ENCODE data around the gene FBXO42.

Gene FBXO42

GRCh38 chr1:16241221-16241708 lies 111.0 kb downstream of the FBXO42 start:
- no peak for DNase-seq (ENCODE audit: extremely low spot score)
- ChIA-PET CTCF (no interaction called here), POLR2A (no interaction called here)
- no peak for TF ChIP-seq ZNF384 (IDR thresholded peaks at IDR 0.05)
- TF ChIP-seq PKNOX1 (IDR thresholded peaks at IDR 0.05) = no peak
- no peak for TF ChIP-seq CTBP1 (IDR thresholded peaks at IDR 0.05; ENCODE audit: borderline replicate concordance)
- no peak for TF ChIP-seq FOXM1 (IDR thresholded peaks at IDR 0.05; ENCODE audit: borderline replicate concordance)
- no peak for TF ChIP-seq NFRKB (IDR thresholded peaks at IDR 0.05)
- no peak for TF ChIP-seq LEF1 (IDR thresholded peaks at IDR 0.05; ENCODE audit: borderline replicate concordance)
- no peak for TF ChIP-seq FOXA1 (IDR thresholded peaks at IDR 0.05)
- TF ChIP-seq ELF4 (IDR thresholded peaks at IDR 0.05) = no peak
- TF ChIP-seq TARDBP (IDR thresholded peaks at IDR 0.05) = no peak
- no peak for TF ChIP-seq FOXK2 (IDR thresholded peaks at IDR 0.05)
- TF ChIP-seq L3MBTL2 (conservative IDR thresholded peaks at IDR 0.05) = no peak
- TF ChIP-seq SUZ12 (IDR thresholded peaks at IDR 0.05) = no peak
- no peak for TF ChIP-seq SP1 (IDR thresholded peaks at IDR 0.05)
- no peak for TF ChIP-seq HDGF (IDR thresholded peaks at IDR 0.05; ENCODE audit: borderline replicate concordance)

GRCh38 chr1:16239972-16240491 lies 112.2 kb downstream of the FBXO42 start:
- TF ChIP-seq ELF4 (IDR thresholded peaks at IDR 0.05) (no peak), LEF1 (IDR thresholded peaks at IDR 0.05; ENCODE audit: borderline replicate concordance) (no peak), NFRKB (IDR thresholded peaks at IDR 0.05) (no peak), HDGF (IDR thresholded peaks at IDR 0.05; ENCODE audit: borderline replicate concordance) (no peak), SUZ12 (IDR thresholded peaks at IDR 0.05) (no peak), BHLHE40 (IDR thresholded peaks at IDR 0.05; ENCODE audit: borderline replicate concordance) (no peak), FOXK2 (IDR thresholded peaks at IDR 0.05) (no peak), PKNOX1 (IDR thresholded peaks at IDR 0.05) (no peak), FOXM1 (IDR thresholded peaks at IDR 0.05; ENCODE audit: borderline replicate concordance) (no peak), SP1 (IDR thresholded peaks at IDR 0.05) (no peak), ARNT (IDR thresholded peaks at IDR 0.05) (no peak), L3MBTL2 (conservative IDR thresholded peaks at IDR 0.05) (no peak), TARDBP (IDR thresholded peaks at IDR 0.05) (no peak), FOXA1 (IDR thresholded peaks at IDR 0.05) (no peak), CTBP1 (IDR thresholded peaks at IDR 0.05; ENCODE audit: borderline replicate concordance) (no peak)
- DNase-seq (ENCODE audit: extremely low spot score) = no peak
- ChIA-PET CTCF (no interaction called here), POLR2A (no interaction called here)

- POLR2A ChIA-PET = interaction anchor here (0.9 to 1.8 kb wide), 7 partner anchors 8 to 165 kb away, joined by 3 to 7 read pairs (median 5); no protein-coding TSS in a partner anchor
- DNase-seq (ENCODE audit: extremely low spot score) = no peak
- CTCF ChIA-PET = interaction anchor here (1.0 to 1.2 kb wide), 2 partner anchors 49 to 155 kb away, joined by 3 read pairs; no protein-coding TSS in a partner anchor
- TF ChIP-seq CTBP1 (IDR thresholded peaks at IDR 0.05; ENCODE audit: borderline replicate concordance) = no peak
- TF ChIP-seq ZNF384 (IDR thresholded peaks at IDR 0.05) = no peak
- no peak for TF ChIP-seq PKNOX1 (IDR thresholded peaks at IDR 0.05)
- no peak for TF ChIP-seq TARDBP (IDR thresholded peaks at IDR 0.05)
- no peak for TF ChIP-seq FOXK2 (IDR thresholded peaks at IDR 0.05)
- TF ChIP-seq LEF1 (IDR thresholded peaks at IDR 0.05; ENCODE audit: borderline replicate concordance) = no peak
- TF ChIP-seq HDGF (IDR thresholded peaks at IDR 0.05; ENCODE audit: borderline replicate concordance) = no peak
- TF ChIP-seq L3MBTL2 (conservative IDR thresholded peaks at IDR 0.05) = no peak
- no peak for TF ChIP-seq ELF4 (IDR thresholded peaks at IDR 0.05)
- TF ChIP-seq FOXA1 (IDR thresholded peaks at IDR 0.05) = no peak
- no peak for TF ChIP-seq BHLHE40 (IDR thresholded peaks at IDR 0.05; ENCODE audit: borderline replicate concordance)
- no peak for TF ChIP-seq SP1 (IDR thresholded peaks at IDR 0.05)
- TF ChIP-seq SUZ12 (IDR thresholded peaks at IDR 0.05) = no peak
- TF ChIP-seq ARNT (IDR thresholded peaks at IDR 0.05) = no peak
- no peak for TF ChIP-seq NFRKB (IDR thresholded peaks at IDR 0.05)
- TF ChIP-seq FOXM1 (IDR thresholded peaks at IDR 0.05; ENCODE audit: borderline replicate concordance) = no peak
Measured at GRCh38 chr1:16237343-16237830, 114.9 kb downstream of the FBXO42 start.

GRCh38 chr1:16236511-16237342 lies 115.6 kb downstream of the FBXO42 start, which contains the start of gene CPLANE2:
Gene CPLANE2 (minus strand): TSS chr1:16237183. CDS start chr1:16236742, 441 bp downstream.
- ChIA-PET CTCF (interaction anchor here (0.6 to 1.2 kb wide), 3 partner anchors 48 to 180 kb away, joined by 3 to 9 read pairs (median 3); no protein-coding TSS in a partner anchor), POLR2A (interaction anchor here (0.9 to 1.8 kb wide), 7 partner anchors 8 to 164 kb away, joined by 3 to 7 read pairs (median 5); no protein-coding TSS in a partner anchor)
- peak; percentile 98 for DNase-seq (ENCODE audit: extremely low spot score)
- TF ChIP-seq FOXK2 (IDR thresholded peaks at IDR 0.05) (no peak), L3MBTL2 (conservative IDR thresholded peaks at IDR 0.05) (peak; percentile 39; the same call in 1 of the 2 replicates), FOXA1 (IDR thresholded peaks at IDR 0.05) (no peak), ZNF384 (IDR thresholded peaks at IDR 0.05) (no peak)

GRCh38 chr1:16235944-16236510 lies 116.3 kb downstream of the FBXO42 start:
- ChIA-PET CTCF (interaction anchor here (0.6 kb wide), 1 partner anchor 180 kb away, joined by 9 read pairs; no protein-coding TSS in a partner anchor), POLR2A (interaction anchor here (1.0 to 1.4 kb wide), 2 partner anchors 12 to 163 kb away, joined by 3 to 5 read pairs; no protein-coding TSS in a partner anchor)
- TF ChIP-seq ZNF384 (IDR thresholded peaks at IDR 0.05) = no peak
- TF ChIP-seq NFRKB (IDR thresholded peaks at IDR 0.05) = no peak
- TF ChIP-seq FOXK2 (IDR thresholded peaks at IDR 0.05) = no peak
- no peak for TF ChIP-seq FOXM1 (IDR thresholded peaks at IDR 0.05; ENCODE audit: borderline replicate concordance)
- no peak for TF ChIP-seq ELF4 (IDR thresholded peaks at IDR 0.05)
- TF ChIP-seq SP1 (IDR thresholded peaks at IDR 0.05) = no peak
- TF ChIP-seq ARNT (IDR thresholded peaks at IDR 0.05) = no peak
- TF ChIP-seq L3MBTL2 (conservative IDR thresholded peaks at IDR 0.05) = no peak
- TF ChIP-seq BHLHE40 (IDR thresholded peaks at IDR 0.05; ENCODE audit: borderline replicate concordance) = no peak
- TF ChIP-seq CTBP1 (IDR thresholded peaks at IDR 0.05; ENCODE audit: borderline replicate concordance) = no peak
- no peak for TF ChIP-seq HDGF (IDR thresholded peaks at IDR 0.05; ENCODE audit: borderline replicate concordance)
- no peak for TF ChIP-seq LEF1 (IDR thresholded peaks at IDR 0.05; ENCODE audit: borderline replicate concordance)
- TF ChIP-seq PKNOX1 (IDR thresholded peaks at IDR 0.05) = no peak
- TF ChIP-seq TARDBP (IDR thresholded peaks at IDR 0.05) = no peak
- TF ChIP-seq FOXA1 (IDR thresholded peaks at IDR 0.05) = no peak
- TF ChIP-seq SUZ12 (IDR thresholded peaks at IDR 0.05) = no peak
- no peak for DNase-seq (ENCODE audit: extremely low spot score)

Measured in HEK293T (cell line).